ENCODE results near the gene VENTX.

Gene VENTX

GRCh38 chr10:133209117-133209516 is 28.5 kb upstream of the VENTX start:
- H3K27ac ChIP-seq (ENCODE audit: low read length): no peak overlapping the region
- DNase-seq (ENCODE audit: low read depth, low spot score): no peak
- H3K36me3 ChIP-seq (ENCODE audit: control insufficient read depth, insufficient read depth, low read length): no peaks in the 10 kb centered on the region
- H3K27me3 ChIP-seq (ENCODE audit: control insufficient read depth, insufficient read depth, low read length): no peaks in the 10 kb centered on the region
- no peak overlapping the region for H3K4me3 ChIP-seq (ENCODE audit: low read length)
- no peaks in the 10 kb centered on the region for H3K9me3 ChIP-seq (ENCODE audit: control insufficient read depth, insufficient read depth, low read length)
- no peaks in the 10 kb centered on the region for H3K4me1 ChIP-seq (ENCODE audit: control insufficient read depth, insufficient read depth, low read length)
- 100% methylated on average over 12 of the region's 14 CpGs for WGBS (ENCODE audit: insufficient coverage, insufficient read length)

DNA sequence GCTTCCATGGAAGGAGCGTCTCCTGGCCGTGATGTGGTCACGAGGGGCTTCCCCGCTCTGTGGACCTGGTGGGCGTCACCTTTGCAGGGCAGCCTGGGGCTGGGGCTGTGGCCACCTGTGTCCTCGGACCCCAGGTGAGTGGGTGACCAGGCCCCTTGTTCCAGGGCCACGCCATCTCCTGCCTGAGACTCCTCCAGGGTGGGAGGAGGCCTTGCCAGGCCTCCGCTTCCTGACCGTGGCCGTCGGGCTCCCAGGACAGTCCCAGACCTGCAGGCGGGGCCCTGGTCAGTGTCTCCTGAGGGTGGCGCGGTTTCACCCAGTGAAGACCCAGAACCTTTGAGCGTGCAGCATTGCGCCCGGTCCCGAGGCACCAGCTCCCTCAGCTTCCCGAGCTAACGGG is 28.0 kb upstream of the VENTX start:
- H3K4me1 ChIP-seq (ENCODE audit: control insufficient read depth, insufficient read depth, low read length): no peaks in the 10 kb centered on the region
- H3K9me3 ChIP-seq (ENCODE audit: control insufficient read depth, insufficient read depth, low read length): no peaks in the 10 kb centered on the region
- H3K36me3 ChIP-seq (ENCODE audit: control insufficient read depth, insufficient read depth, low read length): no peaks in the 10 kb centered on the region
- no CpG with 5 or more reads among the region's 20 CpGs for WGBS (ENCODE audit: insufficient coverage, insufficient read length)
- no peaks in the 10 kb centered on the region for H3K27me3 ChIP-seq (ENCODE audit: control insufficient read depth, insufficient read depth, low read length)
- no peak for DNase-seq (ENCODE audit: low read depth, low spot score)
- H3K27ac ChIP-seq (ENCODE audit: low read length): no peak overlapping the region
- no peak overlapping the region for H3K4me3 ChIP-seq (ENCODE audit: low read length)

- no peaks in the 10 kb centered on the region for H3K4me1 ChIP-seq (ENCODE audit: control insufficient read depth, insufficient read depth, low read length)
- DNase-seq (ENCODE audit: low read depth, low spot score): no peak
- no peaks in the 10 kb centered on the region for H3K9me3 ChIP-seq (ENCODE audit: control insufficient read depth, insufficient read depth, low read length)
- no peak overlapping the region for H3K27ac ChIP-seq (ENCODE audit: low read length)
- no CpG with 5 or more reads among the region's 27 CpGs for WGBS (ENCODE audit: insufficient coverage, insufficient read length)
- H3K4me3 ChIP-seq (ENCODE audit: low read length): no peak overlapping the region
- no peaks in the 10 kb centered on the region for H3K36me3 ChIP-seq (ENCODE audit: control insufficient read depth, insufficient read depth, low read length)
- no peaks in the 10 kb centered on the region for H3K27me3 ChIP-seq (ENCODE audit: control insufficient read depth, insufficient read depth, low read length)
These were observed 27.1 kb upstream of the VENTX start for GRCh38 chr10:133210398-133211140.

DNA sequence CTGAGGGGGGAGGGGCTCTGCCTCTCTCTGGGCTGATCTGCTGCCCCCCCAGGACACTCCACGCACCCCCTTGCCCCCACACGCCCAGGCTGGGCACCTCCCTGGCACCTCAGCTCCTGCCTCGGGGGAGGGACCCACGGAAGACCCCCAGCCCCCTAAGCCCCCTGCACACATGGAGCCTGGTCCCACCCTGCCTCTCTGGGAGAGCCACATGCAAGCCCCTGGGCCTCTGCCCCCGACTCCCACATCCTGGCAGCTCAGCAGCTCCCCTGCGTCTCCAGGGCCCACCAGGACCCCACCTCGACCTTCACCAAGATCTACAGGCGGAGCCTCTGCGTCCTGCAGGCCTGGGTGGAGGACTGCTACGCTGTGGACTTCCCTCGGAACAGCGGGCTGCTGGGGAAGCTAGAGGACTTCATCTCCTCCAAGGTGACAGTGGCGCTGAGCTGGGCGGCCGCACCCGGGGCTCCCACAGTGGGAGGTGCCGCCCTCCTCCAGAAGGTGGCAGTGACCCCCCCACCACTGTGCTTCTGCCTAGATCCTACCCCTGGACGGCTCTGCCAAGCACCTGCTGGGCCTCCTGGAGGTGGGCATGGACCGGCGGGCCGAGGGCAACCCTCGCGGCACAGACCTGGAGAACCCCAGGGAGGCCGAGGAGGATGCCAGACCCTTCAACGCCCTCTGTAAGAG is 26.4 kb upstream of the VENTX start:
- Histone ChIP-seq H3K4me3 (ENCODE audit: low read length) (no peak overlapping the region), H3K27me3 (ENCODE audit: control insufficient read depth, insufficient read depth, low read length) (no peaks in the 10 kb centered on the region), H3K4me1 (ENCODE audit: control insufficient read depth, insufficient read depth, low read length) (no peaks in the 10 kb centered on the region), H3K36me3 (ENCODE audit: control insufficient read depth, insufficient read depth, low read length) (no peaks in the 10 kb centered on the region), H3K27ac (ENCODE audit: low read length) (no peak overlapping the region), H3K9me3 (ENCODE audit: control insufficient read depth, insufficient read depth, low read length) (no peaks in the 10 kb centered on the region)
- WGBS (ENCODE audit: insufficient coverage, insufficient read length): no CpG with 5 or more reads among the region's 25 CpGs
- DNase-seq (ENCODE audit: low read depth, low spot score): no peak

DNA sequence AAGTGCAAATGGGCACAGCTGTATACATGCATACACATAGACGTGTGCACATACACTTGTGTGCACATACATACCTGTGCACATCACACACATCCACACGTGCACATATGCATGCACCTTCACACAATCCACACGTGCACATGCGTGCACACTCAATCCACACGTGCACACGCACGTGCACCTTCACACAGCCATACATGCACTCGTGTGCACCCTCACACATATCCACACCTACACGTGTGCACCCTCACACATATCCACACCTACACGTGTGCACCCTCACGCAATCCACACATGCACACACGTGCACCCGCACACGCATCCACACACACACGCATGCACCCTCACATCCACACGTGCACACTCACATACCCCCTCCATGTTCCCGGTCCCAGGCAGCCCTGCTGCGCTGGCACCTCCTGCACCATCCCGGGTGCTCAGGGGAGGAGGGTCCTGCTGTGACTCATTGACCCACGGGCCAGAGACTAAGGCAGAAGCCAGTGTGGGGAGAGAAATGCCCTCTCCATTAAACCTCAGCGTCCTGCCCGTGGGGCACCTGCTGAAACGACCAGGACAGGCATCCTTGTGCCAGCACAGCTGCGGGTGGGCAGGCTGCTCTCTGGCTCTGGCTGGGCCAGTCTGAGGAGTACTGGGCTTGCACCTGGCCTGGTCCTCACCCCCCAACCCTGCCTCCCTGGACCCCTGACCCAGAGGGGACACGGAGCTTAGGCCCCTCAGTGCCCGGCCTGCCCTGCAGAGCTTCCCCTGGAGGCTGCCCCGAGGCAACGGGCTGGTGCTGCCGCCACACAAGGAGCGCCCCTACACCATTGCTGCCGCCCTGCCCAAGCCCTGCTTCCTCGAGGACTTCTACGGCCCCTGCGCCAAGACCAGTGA is 25.4 kb upstream of the VENTX start:
- no peaks in the 10 kb centered on the region for H3K36me3 ChIP-seq (ENCODE audit: control insufficient read depth, insufficient read depth, low read length)
- no peak overlapping the region for H3K4me3 ChIP-seq (ENCODE audit: low read length)
- no peak for DNase-seq (ENCODE audit: low read depth, low spot score)
- H3K27me3 ChIP-seq (ENCODE audit: control insufficient read depth, insufficient read depth, low read length): no peaks in the 10 kb centered on the region
- H3K4me1 ChIP-seq (ENCODE audit: control insufficient read depth, insufficient read depth, low read length): no peaks in the 10 kb centered on the region
- no peaks in the 10 kb centered on the region for H3K9me3 ChIP-seq (ENCODE audit: control insufficient read depth, insufficient read depth, low read length)
- WGBS (ENCODE audit: insufficient coverage, insufficient read length): no CpG with 5 or more reads among the region's 34 CpGs
- no peak overlapping the region for H3K27ac ChIP-seq (ENCODE audit: low read length)

DNA sequence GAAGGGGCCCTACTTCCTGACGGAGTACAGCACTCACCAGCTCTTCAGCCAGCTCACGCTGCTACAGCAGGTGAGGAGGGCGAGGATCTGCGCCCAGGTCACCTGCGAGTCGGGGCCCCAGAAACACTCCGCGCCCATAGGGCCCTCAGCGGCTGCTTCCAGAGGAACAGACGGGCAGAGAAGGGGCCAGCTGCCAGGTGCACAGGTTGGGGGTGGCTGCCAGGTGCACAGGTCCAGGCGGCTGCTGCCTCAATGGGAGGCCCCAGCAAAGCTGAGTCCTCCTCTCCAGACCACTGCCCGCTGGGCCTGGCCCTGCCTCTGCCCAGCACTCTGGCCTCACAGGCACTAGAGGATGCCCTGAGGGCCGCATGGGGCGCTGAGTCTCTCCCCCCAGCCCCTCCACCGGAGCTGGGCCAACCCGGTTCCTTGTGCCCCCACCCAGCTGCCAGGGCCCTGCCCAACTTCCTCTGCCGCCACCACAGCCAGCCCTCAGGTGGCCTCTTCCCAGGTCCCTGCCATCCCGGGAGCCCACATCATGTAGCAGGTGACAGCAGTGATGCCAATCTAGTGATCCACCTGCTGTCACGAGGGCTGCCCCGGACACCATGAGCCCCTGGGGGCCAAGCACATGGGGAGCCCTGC is 24.7 kb upstream of the VENTX start:
- Histone ChIP-seq H3K4me3 (ENCODE audit: low read length) (no peak overlapping the region), H3K27ac (ENCODE audit: low read length) (no peak overlapping the region), H3K36me3 (ENCODE audit: control insufficient read depth, insufficient read depth, low read length) (no peaks in the 10 kb centered on the region), H3K27me3 (ENCODE audit: control insufficient read depth, insufficient read depth, low read length) (no peaks in the 10 kb centered on the region), H3K9me3 (ENCODE audit: control insufficient read depth, insufficient read depth, low read length) (no peaks in the 10 kb centered on the region), H3K4me1 (ENCODE audit: control insufficient read depth, insufficient read depth, low read length) (no peaks in the 10 kb centered on the region)
- DNase-seq (ENCODE audit: low read depth, low spot score): no peak
- WGBS (ENCODE audit: insufficient coverage, insufficient read length): no CpG with 5 or more reads among the region's 20 CpGs

- Histone ChIP-seq H3K27me3 (ENCODE audit: control insufficient read depth, insufficient read depth, low read length) (no peaks in the 10 kb centered on the region), H3K4me3 (ENCODE audit: low read length) (no peak overlapping the region), H3K9me3 (ENCODE audit: control insufficient read depth, insufficient read depth, low read length) (no peaks in the 10 kb centered on the region), H3K4me1 (ENCODE audit: control insufficient read depth, insufficient read depth, low read length) (no peaks in the 10 kb centered on the region), H3K36me3 (ENCODE audit: control insufficient read depth, insufficient read depth, low read length) (no peaks in the 10 kb centered on the region), H3K27ac (ENCODE audit: low read length) (no peak overlapping the region)
- no CpG with 5 or more reads among the region's 32 CpGs for WGBS (ENCODE audit: insufficient coverage, insufficient read length)
- DNase-seq (ENCODE audit: low read depth, low spot score): no peak
These were observed 23.8 kb upstream of the VENTX start for GRCh38 chr10:133213641-133214467.

GRCh38 chr10:133214468-133215410 is 22.9 kb upstream of the VENTX start:
- no peak for DNase-seq (ENCODE audit: low read depth, low spot score)
- no peaks in the 10 kb centered on the region for H3K9me3 ChIP-seq (ENCODE audit: control insufficient read depth, insufficient read depth, low read length)
- WGBS (ENCODE audit: insufficient coverage, insufficient read length): no CpG with 5 or more reads among the region's 28 CpGs
- H3K4me1 ChIP-seq (ENCODE audit: control insufficient read depth, insufficient read depth, low read length): peaks cover 5% of the 10 kb centered on the region; the same call in 1 of the 2 replicates
- H3K4me3 ChIP-seq (ENCODE audit: low read length): no peak overlapping the region
- no peak overlapping the region for H3K27ac ChIP-seq (ENCODE audit: low read length)
- H3K27me3 ChIP-seq (ENCODE audit: control insufficient read depth, insufficient read depth, low read length): no peaks in the 10 kb centered on the region
- no peaks in the 10 kb centered on the region for H3K36me3 ChIP-seq (ENCODE audit: control insufficient read depth, insufficient read depth, low read length)

GRCh38 chr10:133215586-133215985 is 22.1 kb upstream of the VENTX start:
- no peaks in the 10 kb centered on the region for H3K9me3 ChIP-seq (ENCODE audit: control insufficient read depth, insufficient read depth, low read length)
- no peak overlapping the region for H3K27ac ChIP-seq (ENCODE audit: low read length)
- no peak for DNase-seq (ENCODE audit: low read depth, low spot score)
- H3K4me1 ChIP-seq (ENCODE audit: control insufficient read depth, insufficient read depth, low read length): peaks cover 5% of the 10 kb centered on the region; the same call in 1 of the 2 replicates
- no CpG with 5 or more reads among the region's 27 CpGs for whole genome bisulfite sequencing (ENCODE audit: insufficient coverage, insufficient read length)
- H3K36me3 ChIP-seq (ENCODE audit: control insufficient read depth, insufficient read depth, low read length): no peaks in the 10 kb centered on the region
- H3K4me3 ChIP-seq (ENCODE audit: low read length): no peak overlapping the region
- no peaks in the 10 kb centered on the region for H3K27me3 ChIP-seq (ENCODE audit: control insufficient read depth, insufficient read depth, low read length)

Measured in iPS DF 6.9 (cell line).